ENCODE results near the gene KIR2DL1. TPM values are rescaled to one million over a fixed set of nuclear protein-coding genes. Genes with fewer than 3 reads are reported as not detected.
"Not testable (repeated sequence)": the region's sequence is repeated elsewhere in the genome, so short reads cannot be mapped to it uniquely, and the experiment has no call there.

KIR2DL1 gene
- total RNA-seq, result not detected

DNA sequence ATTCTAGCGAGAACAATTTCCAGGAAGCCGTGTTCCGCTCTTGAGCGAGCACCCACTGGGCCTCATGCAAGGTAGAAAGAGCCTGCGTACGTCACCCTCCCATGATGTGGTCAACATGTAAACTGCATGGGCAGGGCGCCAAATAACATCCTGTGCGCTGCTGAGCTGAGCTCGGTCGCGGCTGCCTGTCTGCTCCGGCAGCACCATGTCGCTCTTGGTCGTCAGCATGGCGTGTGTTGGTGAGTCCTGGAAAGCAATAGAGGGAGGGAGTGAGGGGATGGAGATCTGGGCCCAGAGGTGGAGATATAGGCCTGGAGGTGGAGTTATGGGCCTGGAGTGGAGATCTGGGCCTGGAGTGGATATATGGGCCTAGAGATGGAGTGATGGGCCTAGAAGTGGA is at the start of gene KIR2DL1:
Gene KIR2DL1 (plus strand): TSS at position 148 of the 400 bp plus-strand sequence. CDS start 58 bp downstream, at position 206.
- DNase-seq (ENCODE audit: low read depth in 2 of 3, low spot score in 2 of 3), result not testable (repeated sequence)

- no peak for DNase-seq (ENCODE audit: low read depth in 2 of 3, low spot score in 2 of 3)
These were observed 45.5 kb upstream of the KIR2DL1 start, which contains the start of gene KIR3DL3 for GRCh38 chr19:54724142-54724541. KIR3DL3 (plus strand) TSS chr19:54724442; CDS start chr19:54724497, 55 bp downstream.

DNA sequence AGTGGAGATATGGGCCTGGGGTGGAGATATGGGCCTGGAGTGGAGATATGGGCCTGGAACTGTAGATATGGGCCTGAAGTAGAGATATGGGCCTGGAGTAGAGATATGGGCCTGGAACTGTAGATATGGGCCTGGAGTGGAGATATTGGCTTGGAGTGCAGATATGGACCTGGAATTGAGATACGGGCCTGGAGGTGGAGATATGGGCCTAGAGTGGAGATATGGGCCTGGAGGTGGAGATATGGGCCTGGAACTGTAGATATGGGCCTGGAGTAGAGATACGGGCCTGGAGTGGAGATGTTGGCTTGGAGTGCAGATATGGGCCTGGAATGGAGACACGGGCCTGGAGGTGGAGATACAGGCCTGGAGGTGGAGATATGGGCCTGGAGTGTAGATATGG is 44.9 kb upstream of the KIR2DL1 start:
- DNase-seq (ENCODE audit: low read depth in 2 of 3, low spot score in 2 of 3), result no peak

DNA sequence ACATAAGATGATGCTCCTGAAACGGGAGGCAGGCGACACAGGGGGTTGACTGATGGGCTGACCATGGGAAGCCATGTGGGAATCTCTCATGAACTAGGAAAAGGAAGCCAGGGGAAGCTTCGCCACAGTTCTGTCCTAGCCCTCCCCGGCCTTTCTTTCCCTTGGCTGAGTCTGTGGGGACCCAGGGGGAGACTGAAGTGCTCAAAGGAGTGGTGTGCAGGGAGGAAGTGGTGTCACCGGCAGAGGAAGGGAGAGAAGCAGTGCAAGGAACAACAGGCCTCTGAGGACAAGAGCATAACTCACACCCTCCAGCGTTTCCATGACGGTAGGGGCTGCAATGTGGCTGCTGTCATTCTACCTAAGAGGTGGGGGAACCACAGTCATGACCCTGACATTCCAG is 44.3 kb upstream of the KIR2DL1 start:
- DNase-seq (ENCODE audit: low read depth in 2 of 3, low spot score in 2 of 3), result no peak

DNA sequence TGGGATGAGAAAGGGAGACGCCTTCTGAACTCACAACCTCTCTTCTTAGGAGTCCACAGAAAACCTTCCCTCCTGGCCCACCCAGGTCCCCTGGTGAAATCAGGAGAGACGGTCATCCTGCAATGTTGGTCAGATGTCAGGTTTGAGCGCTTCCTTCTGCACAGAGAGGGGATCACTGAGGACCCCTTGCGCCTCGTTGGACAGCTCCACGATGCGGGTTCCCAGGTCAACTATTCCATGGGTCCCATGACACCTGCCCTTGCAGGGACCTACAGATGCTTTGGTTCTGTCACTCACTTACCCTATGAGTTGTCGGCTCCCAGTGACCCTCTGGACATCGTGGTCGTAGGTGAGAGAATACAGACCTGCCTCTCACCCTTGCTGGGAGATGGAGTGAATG is 42.0 kb upstream of the KIR2DL1 start:
- DNase-seq (ENCODE audit: low read depth in 2 of 3, low spot score in 2 of 3), result no peak

GRCh38 chr19:54728167-54728566 is 41.4 kb upstream of the KIR2DL1 start:
- no peak for DNase-seq (ENCODE audit: low read depth in 2 of 3, low spot score in 2 of 3)

DNA sequence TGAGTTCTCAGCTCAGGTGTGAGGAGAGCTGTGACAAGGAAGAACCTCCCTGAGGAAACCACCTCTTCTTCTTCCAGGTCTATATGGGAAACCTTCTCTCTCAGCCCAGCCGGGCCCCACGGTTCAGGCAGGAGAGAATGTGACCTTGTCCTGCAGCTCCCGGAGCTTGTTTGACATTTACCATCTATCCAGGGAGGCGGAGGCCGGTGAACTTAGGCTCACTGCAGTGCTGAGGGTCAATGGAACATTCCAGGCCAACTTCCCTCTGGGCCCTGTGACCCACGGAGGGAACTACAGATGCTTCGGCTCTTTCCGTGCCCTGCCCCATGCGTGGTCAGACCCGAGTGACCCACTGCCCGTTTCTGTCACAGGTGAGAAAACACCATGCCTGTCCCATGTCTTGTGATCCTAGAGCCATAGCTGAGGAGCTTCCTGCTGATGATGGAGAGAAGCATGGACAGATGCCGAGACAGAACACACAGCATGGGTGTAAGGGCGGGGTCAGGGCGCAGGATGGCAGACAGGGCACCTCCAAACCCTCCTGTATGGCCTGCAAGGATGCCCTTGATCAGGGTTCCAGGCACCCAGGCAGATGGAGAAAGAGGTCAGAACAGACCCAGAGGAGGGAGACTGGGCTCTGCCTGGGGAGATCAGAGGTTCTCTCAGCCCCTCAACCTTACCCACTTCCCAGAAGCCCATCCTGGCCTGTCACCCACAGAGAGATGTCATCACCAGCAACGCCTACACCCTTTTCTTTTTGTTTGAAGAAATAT is 40.0 kb upstream of the KIR2DL1 start:
- no peak for DNase-seq (ENCODE audit: low read depth in 2 of 3, low spot score in 2 of 3)

GRCh38 chr19:54731191-54731590 is 38.4 kb upstream of the KIR2DL1 start:
- no peak for DNase-seq (ENCODE audit: low read depth in 2 of 3, low spot score in 2 of 3)

DNA sequence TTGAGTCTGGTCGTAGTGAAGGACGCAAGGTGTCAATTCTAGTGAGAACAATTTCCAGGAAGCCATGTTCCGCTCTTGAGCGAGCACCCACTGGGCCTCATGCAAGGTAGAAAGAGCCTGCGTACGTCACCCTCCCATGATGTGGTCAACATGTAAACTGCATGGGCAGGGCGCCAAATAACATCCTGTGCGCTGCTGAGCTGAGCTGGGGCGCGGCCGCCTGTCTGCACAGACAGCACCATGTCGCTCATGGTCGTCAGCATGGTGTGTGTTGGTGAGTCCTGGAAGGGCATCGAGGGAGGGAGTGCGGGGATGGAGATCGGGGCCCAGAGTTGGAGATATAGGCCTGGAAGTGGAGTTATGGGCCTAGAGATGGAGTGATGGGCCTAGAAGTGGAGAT is 31.3 kb upstream of the KIR2DL1 start, which contains the start of gene KIR2DL3:
Gene KIR2DL3 (plus strand): TSS at position 208 of the 400 bp plus-strand sequence. CDS start 33 bp downstream, at position 241.
- not testable (repeated sequence) for DNase-seq (ENCODE audit: low read depth in 2 of 3, low spot score in 2 of 3)

DNA sequence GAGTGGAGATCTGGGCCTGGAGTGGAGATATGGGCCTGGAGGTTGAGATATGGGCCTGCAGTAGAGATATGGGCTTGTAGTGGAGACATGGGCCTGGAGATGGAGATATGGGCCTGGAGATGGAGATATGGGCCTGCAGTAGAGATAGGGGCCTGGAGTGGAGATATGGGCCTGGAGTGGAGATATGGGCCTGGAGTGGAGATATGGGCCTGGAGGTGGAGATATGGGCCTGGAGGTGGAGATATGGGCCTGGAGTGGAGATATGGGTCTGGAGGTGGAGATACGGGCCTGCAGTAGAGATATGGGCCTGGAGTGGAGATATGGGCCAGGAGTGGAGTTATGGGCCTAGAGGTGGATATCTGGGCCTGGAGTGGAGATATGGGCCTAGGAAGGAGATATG is 30.9 kb upstream of the KIR2DL1 start:
- no peak for DNase-seq (ENCODE audit: low read depth in 2 of 3, low spot score in 2 of 3)

DNA sequence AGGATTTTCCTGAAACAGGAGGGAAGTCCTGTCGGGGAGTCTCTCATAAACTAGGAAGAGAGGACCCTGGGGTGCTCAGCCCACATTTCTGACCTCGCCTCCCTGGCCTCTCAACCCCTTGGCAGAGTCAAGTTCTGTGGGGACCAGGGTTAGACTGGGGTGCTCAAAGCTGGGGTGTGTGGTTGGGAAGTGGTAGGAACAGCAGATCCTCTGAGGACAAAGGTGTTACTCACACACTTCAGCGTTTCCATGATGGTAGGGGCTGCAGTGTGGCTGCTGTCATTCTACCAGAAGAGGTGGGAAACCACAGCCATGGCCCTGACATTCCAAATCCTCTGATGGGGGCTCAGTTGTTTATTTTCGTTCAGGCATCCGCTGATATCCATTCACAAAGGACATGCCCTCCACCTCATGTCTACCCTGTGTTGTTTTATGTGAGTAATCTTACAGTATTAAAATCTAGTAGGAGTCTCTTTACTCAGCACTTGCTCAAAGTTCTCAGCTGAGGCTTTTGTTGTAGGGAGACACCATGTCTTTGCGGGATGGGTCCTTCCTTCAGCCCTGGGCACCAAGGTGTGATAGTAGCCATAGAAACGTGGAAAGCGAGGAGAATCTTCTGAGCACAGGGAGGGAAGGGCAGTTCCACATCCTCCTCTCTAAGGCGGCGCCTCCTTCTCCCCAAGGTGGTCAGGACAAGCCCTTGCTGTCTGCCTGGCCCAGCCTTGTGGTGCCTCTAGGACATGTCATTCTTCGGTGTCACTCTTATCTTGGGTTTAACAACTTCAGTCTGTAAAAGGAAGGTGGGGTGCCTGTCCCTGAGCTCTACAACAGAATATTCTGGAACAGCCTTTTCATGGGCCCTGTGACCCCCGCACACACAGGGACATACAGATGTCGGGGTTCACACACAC is 29.8 kb upstream of the KIR2DL1 start:
- DNase-seq (ENCODE audit: low read depth in 2 of 3, low spot score in 2 of 3), result no peak

GRCh38 chr19:54741950-54742349 is 27.6 kb upstream of the KIR2DL1 start:
- not testable (repeated sequence) for DNase-seq (ENCODE audit: low read depth in 2 of 3, low spot score in 2 of 3)

- not testable (repeated sequence) for DNase-seq (ENCODE audit: low read depth in 2 of 3, low spot score in 2 of 3)
These were observed 25.5 kb upstream of the KIR2DL1 start for GRCh38 chr19:54744080-54744479.

DNA sequence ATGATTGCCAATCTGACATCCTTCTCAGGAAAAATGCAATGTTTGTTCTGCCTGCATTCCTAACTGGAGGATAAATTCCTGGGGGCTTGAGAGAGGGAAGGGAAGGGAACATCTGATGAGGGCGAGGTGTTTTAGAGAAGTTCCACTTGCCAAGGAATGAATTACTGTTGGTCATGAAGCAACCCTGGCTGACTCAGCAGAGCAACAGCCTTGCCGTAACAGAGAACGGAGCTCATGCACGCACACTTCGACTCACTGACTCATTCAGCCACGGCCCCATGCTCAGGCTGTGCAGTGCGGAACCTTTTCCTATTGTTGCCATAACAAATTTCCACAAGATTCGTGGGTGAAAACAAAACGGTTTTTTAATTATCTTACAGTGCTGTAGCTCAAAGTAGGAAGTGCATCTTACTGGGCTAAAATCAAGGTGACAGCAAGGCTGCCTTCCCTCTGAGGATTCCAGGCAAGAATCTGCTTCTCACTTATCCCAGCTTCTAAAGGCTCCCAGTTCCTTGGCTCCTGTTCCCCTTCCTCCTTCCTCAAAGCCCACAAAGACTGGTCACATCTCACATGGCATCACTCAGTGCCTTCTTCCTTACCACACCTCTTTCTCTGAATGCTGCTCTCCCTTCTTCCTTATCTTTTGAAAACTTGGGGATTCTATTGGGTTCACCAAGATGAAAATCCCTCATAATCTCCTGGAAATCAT is 21.8 kb upstream of the KIR2DL1 start:
- peak in 2 of 3 donors; percentile 28 to 58 for DNase-seq (ENCODE audit: low read depth in 2 of 3, low spot score in 2 of 3)

- DNase-seq (ENCODE audit: low read depth in 2 of 3, low spot score in 2 of 3), result not testable (repeated sequence)
These were observed 19.3 kb upstream of the KIR2DL1 start for GRCh38 chr19:54750276-54750675.

GRCh38 chr19:54756204-54757110 is 13.1 kb upstream of the KIR2DL1 start:
- not testable (repeated sequence) for DNase-seq (ENCODE audit: low read depth in 2 of 3, low spot score in 2 of 3)

- DNase-seq (ENCODE audit: low read depth in 2 of 3, low spot score in 2 of 3), result not testable (repeated sequence)
These were observed 11.0 kb upstream of the KIR2DL1 start for GRCh38 chr19:54758577-54758976.

GRCh38 chr19:54764219-54764618 is 5.4 kb upstream of the KIR2DL1 start:
- not testable (repeated sequence) for DNase-seq (ENCODE audit: low read depth in 2 of 3, low spot score in 2 of 3)

- not testable (repeated sequence) for DNase-seq (ENCODE audit: low read depth in 2 of 3, low spot score in 2 of 3)
These were observed 3.1 kb upstream of the KIR2DL1 start for GRCh38 chr19:54766464-54766863.

- not testable (repeated sequence) for DNase-seq (ENCODE audit: low read depth in 2 of 3, low spot score in 2 of 3)
These were observed 918 bp downstream of the KIR2DL1 start for GRCh38 chr19:54770511-54770910.
